NCI-H2029 treated with DMSO at 0.1 percent for 48 hours (cell line): ENCODE data around the gene SSX7.
"Not testable (repeated sequence)": the region's sequence is repeated elsewhere in the genome, so short reads cannot be mapped to it uniquely, and the experiment has no call there.

ENCODE experiments used
- DNase-seq: peaks from one replicate; lab custom pipeline; 2025; lab: John Stamatoyannopoulos, UW

The SSX7 gene, protein sequence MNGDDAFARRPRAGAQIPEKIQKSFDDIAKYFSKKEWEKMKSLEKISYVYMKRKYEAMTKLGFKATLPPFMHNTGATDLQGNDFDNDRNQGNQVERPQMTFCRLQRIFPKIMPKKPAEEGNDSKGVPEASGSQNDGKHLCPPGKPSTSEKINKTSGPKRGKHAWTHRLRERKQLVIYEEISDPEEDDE

DNA sequence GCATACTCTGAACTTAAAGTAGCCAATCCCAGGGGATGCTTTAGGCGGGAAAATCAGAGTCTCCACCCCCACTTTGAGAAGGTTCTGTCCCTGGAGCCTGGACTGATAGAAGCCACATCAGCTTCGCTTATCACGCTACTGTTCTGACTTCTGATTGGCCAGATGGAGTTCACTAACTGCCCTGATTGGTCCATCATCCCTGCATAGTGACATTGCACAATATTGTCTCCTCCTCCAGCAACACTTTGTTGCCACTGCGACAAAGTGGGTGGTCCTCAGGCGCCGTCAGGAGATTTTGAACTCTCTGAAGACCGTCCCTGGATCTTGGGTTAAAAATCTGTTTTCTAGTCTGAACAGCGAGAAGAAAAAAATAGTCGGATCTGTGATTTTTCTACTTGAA, at the start of gene SSX7:
Gene SSX7, minus strand, starts transcription at position 101 of the 400 bp plus-strand sequence. CDS start 1,428 bp downstream, outside the sequence.
- not testable (repeated sequence) for DNase-seq

DNA sequence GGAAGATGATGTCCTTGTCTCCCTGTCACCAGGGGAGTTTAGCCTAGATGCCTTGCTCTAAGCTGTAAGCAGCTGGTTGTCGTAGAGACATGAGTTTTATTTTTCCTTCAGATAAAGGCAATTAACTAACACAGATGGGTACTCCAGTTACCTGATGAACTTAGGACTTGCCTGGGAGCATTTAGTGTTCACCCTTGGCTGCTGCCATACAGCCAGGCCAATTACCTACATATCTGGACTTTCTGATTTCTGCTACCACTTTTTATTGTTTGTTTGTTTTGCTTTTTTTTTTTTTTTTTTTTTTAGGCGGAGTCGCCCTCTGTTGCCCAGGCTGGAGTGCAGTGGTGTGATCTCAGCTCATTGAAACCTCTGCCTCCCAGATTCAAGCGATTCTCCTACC, 37.3 kb upstream of the SSX7 start:
- not testable (repeated sequence) for DNase-seq

DNA sequence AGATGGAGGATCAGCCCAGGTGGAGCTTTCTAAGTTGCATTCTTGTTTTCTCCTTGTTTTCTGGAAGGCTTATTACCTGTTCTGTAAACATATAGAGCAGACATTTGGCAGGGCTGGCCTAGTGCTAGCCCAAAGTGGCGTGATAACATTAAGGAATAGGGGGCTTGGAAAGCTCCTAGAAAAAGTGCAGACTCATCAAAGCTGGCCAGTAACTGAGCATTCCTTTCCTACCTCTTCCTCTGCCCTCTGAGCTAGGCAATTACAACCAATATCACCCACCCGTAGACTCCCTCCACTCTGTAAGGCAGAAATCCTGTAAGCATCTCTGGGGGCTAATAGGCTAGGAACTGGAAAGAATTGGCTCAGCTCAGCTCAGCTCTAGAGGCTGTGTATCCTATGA, 7.5 kb upstream of the SSX7 start:
- not testable (repeated sequence) for DNase-seq

DNA sequence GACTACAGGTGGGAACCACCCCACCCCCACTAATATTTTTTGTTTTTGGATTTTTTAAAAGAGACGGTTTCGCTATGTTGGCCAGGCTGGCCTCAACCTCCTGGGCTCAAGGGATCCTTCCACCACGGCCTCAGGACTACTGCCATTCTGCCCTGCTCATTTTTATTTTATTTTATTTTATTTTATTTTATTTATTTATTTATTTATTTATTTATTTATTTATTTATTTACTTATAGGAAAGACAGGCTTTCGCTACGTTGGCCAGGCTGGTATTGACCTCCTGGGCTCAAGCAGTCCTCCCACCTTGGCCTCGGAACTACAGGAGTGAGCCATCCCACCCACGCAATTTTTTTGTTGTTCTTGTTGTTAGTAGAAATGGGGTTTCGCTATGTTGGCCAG, 775 bp upstream of the SSX7 start:
- DNase-seq = not testable (repeated sequence)

DNA sequence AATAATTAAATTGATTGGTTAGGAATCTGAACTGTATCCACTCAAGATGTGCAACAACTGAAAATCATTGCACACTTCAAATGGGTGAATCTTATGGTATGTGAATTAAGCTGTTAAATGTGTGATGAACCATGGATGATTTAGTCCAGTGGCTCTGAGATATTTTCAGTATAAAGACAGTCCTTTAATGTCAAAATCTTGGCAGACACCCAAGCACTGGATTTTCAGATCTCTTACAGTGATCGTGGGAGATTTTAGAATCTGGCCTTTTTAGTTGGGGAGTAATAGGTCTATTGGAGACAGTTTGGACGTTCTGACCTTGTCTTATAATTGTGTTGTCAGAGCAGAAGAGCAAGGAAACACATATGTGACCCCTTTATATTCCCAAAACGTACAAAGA, 4.0 kb downstream of the SSX7 start:
- DNase-seq = not testable (repeated sequence)

DNA sequence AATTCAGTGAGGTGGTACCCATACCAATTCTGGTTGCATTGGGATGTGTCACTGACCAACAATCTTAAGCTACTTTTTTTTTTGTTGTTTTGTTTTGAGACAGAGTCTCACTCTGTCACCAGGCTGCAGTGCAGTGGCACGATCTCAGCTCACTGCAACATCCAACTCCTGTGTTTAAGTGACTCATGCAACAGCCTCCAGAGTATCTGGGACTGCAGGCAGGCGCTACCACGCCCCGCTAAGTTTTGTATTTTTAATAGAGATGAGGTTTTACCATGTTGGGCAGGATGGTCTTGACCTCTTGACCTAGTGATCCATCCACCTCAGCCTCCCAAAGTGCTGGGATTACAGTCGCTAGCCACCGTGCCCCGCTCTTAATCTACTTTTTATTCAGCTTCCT, 5.7 kb downstream of the SSX7 start:
- DNase-seq = not testable (repeated sequence)

DNA sequence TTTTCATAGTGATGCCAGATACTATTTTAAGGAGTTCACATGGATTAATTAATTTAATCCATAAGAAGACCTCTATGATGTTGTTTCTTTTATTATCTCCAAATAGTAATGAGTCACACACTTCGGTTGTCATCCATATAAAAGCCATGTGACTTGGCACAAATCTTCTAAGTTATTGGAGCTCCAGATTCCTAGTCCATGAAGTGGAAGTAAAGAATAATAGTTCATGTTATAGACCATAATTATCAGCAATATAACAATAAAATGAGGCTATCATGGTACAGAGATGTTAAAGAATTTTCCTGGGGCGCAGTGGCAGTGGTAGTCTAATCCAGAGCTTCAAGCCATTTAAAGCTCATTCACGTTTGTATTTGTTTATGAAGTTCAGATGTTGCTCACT, 26.2 kb downstream of the SSX7 start:
- not testable (repeated sequence) for DNase-seq

DNA sequence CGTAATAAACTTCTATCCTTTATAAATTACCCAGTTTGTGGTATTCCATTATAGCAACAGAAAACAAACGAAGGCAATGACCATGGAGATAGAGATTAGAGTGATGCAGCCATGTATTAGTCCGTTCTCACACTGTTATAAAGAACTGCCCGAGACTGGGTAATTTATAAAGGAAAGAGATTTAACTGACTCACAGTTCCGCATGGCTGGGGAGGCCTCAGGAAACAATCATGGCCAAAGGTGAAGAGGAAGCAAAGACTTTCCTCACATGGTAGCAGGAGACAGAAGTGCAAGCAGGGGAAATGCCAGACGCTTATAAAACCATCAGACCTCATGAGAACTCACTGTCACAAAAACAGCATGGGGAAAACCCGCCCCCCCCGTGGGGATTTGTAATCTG, 34.0 kb downstream of the SSX7 start:
- DNase-seq = not testable (repeated sequence)

DNA sequence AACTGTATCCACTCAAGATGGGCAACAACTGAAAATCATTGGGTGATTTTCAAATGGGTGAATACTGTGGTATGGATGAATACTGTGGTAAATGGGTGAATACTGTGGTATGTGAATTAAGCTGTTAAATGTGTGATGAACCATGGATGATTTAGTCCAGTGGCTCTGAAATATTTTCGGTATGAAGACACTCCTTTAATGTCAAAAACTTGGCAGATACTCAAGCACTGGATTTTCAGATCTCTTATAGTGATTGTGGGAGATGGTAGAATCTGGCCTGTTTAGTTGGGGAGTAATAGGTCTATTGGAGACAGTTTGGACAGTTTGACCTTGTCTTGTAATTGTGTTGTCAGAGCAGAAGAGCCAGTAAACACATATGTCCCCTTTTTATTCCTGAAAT, 45.7 kb downstream of the SSX7 start:
- DNase-seq = no peak

DNA sequence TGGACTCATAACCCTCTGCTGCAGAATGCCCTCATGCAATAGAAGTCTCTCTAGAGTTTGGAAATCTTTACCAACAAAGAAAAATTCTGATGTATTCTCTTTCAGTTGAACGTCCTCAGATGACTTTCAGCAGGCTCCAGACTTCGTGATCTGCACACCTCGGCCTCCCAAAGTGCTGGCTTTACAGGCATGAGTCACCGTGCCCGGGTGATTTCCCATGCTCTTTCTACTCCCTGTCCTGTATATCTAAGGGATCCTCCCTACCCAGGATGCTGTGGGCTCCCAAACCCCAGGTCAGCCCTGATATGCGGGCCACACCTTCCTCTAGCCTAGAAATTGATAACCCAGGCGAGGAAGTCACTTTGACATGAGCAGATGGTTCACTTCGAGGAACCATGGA, 51.5 kb downstream of the SSX7 start:
- not testable (repeated sequence) for DNase-seq

DNA sequence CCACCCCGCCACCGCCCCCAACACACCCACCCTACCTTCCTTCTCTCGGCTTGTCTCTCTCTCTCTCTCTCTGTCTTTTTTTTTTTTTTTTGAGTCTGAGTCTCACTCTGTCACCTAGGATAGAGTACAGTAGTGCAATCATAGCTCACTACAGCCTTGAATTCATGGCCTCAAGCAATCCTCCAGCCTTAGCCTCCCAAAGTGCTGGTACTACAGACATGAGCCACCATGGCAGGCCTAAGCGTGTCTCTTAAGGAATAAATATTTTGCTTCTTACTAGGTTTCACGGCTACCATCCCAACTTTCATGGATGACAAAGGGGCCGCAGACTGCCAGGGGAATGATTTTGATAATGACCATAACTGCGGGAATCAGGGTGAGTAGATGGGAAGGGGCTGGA, 55.8 kb downstream of the SSX7 start:
- DNase-seq = no peak

DNA sequence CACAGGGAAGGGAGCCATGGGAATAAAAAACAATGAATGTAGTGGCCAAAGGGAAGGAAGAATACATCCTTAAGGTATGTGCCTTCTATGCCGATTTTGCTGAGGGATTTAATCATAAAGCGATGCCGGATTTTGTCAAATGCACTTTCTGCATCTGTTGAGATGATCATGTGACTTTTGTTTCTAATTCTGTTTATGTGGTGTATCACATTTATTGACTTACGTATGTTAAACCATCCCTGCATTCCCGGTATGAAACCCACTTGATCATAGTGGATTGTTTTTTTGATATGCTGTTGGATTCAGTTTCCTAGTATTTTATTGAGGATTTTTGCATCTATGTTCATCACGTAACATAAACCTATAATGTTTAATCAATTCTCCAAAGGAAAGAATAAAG, 60.0 kb downstream of the SSX7 start:
- no peak for DNase-seq
